WERI-Rb-1 (cell line): ENCODE data around the gene CRYBB3.
"Not testable (repeated sequence)": the region's sequence is repeated elsewhere in the genome, so short reads cannot be mapped to it uniquely, and the experiment has no call there.

Source experiments
- DNase-seq: peaks from one replicate; pipeline ENCODE4 v3.0.0-alpha.2; 2020
- H3K27ac ChIP-seq: fragments of 250-450 bp; sonication (Bioruptor Pico); 2 replicates; pipeline ENCODE4 v1.5.1; 2020; ENCODE audit warnings: mild to moderate bottlenecking, moderate library complexity
- H3K27me3 ChIP-seq: fragments of 250-450 bp; sonication (Bioruptor Pico); 2 replicates; pipeline ENCODE4 v1.5.1; 2021; ENCODE audit warnings: mild to moderate bottlenecking, low read depth, moderate library complexity; ENCODE audit not compliant: insufficient read depth, severe bottlenecking
- H3K36me3 ChIP-seq: fragments of 250-450 bp; sonication (Bioruptor Pico); 2 replicates; pipeline ENCODE4 v1.5.1; 2020; ENCODE audit warnings: mild to moderate bottlenecking, moderate library complexity
- H3K4me3 ChIP-seq: 2 replicates; pipeline ENCODE4 v1.5.1; 2011; ENCODE audit warnings: low read depth, mild to moderate bottlenecking, control low read depth, low read length
- H3K9me3 ChIP-seq: fragments of 250-450 bp; sonication (Bioruptor Pico); 2 replicates; pipeline ENCODE4 v1.5.1; 2021; ENCODE audit warnings: mild to moderate bottlenecking, moderate library complexity; ENCODE audit not compliant: severe bottlenecking
- TF ChIP-seq, protein P1 (sequence below): IDR thresholded peaks from 2 replicates; pipeline ENCODE4 v1.5.1; 2011; ENCODE audit warnings: low read depth, mild to moderate bottlenecking, control low read depth, inconsistent platforms, low read length

The CRYBB3 gene

DNA sequence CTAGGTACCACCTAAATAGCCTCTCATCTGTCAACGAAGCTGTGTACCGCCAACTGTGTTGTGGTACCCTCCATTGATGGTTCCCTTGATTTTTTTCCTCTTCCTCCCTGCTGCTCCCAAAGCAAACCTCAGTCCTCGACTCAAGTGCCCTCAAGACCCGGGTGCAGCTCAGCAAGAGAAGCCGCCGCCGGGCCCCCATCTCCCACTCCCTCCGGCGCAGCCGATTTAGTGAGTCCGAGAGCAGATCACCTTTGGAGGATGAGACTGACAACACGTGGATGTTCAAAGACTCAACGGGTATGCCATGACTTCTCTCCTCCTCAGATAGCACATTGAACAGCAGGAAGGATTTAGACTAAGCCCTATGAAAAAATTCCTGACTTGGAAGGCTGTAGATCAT lies 22.4 kb upstream of the CRYBB3 start:
- Histone ChIP-seq H3K36me3 (peaks cover 15% of the 10 kb centered on the region), H3K4me3 (no peak overlapping the region), H3K9me3 (no peaks in the 10 kb centered on the region), H3K27me3 (no peaks in the 10 kb centered on the region), H3K27ac (no peak overlapping the region)
- DNase-seq = no peak
- TF ChIP-seq, protein P1, sequence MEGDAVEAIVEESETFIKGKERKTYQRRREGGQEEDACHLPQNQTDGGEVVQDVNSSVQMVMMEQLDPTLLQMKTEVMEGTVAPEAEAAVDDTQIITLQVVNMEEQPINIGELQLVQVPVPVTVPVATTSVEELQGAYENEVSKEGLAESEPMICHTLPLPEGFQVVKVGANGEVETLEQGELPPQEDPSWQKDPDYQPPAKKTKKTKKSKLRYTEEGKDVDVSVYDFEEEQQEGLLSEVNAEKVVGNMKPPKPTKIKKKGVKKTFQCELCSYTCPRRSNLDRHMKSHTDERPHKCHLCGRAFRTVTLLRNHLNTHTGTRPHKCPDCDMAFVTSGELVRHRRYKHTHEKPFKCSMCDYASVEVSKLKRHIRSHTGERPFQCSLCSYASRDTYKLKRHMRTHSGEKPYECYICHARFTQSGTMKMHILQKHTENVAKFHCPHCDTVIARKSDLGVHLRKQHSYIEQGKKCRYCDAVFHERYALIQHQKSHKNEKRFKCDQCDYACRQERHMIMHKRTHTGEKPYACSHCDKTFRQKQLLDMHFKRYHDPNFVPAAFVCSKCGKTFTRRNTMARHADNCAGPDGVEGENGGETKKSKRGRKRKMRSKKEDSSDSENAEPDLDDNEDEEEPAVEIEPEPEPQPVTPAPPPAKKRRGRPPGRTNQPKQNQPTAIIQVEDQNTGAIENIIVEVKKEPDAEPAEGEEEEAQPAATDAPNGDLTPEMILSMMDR = no peak

DNA sequence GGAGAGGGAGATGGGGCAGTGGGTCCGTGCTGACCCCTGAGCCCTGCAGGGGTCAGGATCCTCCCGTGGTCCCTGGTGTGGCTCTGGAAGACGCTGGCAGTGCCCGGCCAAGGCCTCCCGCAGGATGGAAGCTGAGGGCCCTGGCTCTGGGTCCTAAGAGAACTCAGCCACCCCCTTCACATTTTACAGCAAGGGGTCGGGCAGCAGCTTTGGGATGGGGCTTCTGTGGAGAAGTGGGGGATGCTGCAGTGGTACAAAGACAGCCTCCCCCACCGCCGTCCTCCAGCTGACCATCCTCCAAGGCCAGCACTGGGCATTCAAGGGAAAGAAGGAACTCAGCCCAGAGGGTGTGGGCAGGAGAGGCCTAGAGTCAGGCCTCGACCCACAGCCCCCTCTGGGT lies 21.8 kb upstream of the CRYBB3 start:
- H3K36me3 ChIP-seq = peaks cover 15% of the 10 kb centered on the region
- no peaks in the 10 kb centered on the region for H3K9me3 ChIP-seq
- DNase-seq = no peak
- H3K27me3 ChIP-seq = no peaks in the 10 kb centered on the region
- H3K4me3 ChIP-seq = no peak overlapping the region
- TF ChIP-seq, protein P1 = no peak
- H3K27ac ChIP-seq = no peak overlapping the region

DNA sequence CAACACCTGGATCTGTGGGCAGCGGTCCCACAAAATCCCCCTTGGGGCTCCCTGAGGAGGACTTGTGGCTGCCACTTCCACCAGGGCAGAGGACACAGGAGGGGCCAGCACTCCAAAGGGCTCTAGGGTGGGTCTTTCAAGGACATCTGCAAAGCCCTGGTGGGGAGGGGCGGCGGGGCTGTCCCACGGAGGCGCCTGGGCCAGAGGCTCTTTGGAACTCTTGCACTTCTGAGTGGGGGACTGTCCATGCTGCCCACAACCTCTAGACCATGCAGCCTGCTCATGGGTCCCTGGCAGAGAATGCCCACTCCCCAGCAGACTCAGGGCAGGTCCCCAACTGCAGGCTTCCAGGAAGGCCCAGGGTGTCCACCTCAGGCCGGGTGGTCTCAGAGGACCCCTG lies 21.3 kb upstream of the CRYBB3 start:
- not testable (repeated sequence) for DNase-seq, H3K27me3 ChIP-seq, H3K9me3 ChIP-seq, H3K4me3 ChIP-seq, H3K27ac ChIP-seq
- peaks cover 15% of the 10 kb centered on the region for H3K36me3 ChIP-seq

DNA sequence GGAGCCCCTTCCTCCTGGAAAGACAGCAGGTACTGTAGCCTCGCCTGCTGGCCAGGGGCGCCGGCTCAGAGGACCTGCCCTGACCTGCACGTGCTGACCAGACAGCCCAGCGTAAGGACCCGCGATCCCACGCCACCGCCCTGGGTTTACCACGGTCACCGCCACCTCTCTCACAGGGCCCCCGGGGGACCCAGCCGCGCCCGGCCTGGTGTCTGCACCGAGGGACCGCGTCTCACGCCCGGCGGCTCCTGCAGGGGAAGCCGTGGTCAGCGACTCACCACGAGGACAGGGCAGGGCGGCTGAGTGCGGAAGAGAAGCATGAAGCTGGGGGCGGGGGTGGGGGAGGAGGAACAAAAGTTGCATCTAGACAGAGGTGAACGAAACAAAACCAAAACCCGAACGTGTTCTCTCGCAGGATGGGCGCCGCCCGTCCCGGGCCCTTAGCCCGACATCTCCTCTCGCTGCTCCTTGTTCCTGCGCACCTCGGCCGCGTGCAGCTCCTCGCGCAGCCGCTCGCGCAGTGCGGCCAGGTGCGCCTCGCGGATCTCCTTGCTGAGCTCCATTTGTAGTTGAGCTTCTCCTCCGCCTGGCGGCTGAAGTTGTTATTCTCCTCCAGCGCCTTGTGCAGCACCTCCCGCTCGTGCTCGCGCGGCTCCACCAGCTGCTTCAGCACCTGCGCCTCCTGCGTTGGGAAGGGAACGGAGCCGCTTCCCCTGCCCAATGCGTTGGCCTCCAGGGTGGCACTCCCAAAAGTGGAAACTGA lies 20.6 kb upstream of the CRYBB3 start:
- H3K36me3 ChIP-seq = peaks cover 15% of the 10 kb centered on the region
- H3K4me3 ChIP-seq, H3K27me3 ChIP-seq, H3K9me3 ChIP-seq, DNase-seq, H3K27ac ChIP-seq: not testable (repeated sequence)

DNA sequence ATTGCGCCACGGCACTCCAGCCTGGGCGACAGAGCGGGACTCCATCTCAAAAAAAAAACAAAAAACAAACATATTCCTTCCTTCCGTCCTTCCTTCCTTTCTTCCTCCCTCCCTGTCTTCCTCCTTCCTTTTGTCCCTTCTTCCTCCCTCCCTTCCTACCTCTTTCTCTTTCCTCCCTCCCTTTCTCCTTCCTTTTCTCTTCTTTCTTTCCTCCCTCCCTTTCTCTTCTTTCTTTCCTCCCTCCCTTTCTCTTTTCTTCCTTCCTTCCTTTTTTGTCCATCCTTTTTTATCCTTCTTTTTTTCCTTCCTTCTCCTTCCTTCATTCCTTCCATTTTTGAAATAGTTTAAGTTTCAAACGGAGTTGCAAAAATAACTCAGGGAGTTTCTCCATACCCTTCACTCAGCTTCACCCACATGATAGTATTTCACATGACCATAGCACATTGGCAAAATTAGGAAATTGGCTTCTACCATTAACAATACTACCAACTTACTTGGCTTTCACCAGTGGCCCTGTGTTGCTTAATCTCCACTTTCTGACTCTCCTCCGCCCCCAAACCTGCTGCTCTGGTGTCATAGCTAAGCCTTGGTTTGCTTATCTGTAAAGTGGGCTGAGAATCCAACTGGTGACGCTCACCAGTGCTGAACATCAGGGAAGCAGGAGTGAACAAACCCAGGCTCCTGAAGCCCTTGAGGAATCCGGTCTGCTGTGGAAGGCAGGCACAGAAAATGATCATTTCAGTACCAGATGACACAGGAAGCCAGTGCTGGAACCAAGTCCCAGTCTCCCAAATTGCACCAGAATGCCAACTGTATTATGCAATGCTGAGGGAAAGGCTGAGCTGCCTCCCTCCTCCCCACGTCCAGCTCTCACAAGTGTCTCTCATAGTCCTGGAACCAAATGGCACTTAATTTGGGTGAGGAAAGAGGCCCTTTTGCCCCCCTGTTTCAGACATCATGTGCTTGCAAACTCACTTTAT lies 17.2 kb upstream of the CRYBB3 start:
- DNase-seq = no peak
- no peaks in the 10 kb centered on the region for H3K27me3 ChIP-seq
- no peak overlapping the region for H3K4me3 ChIP-seq
- H3K9me3 ChIP-seq = no peaks in the 10 kb centered on the region
- H3K27ac ChIP-seq = no peak overlapping the region
- TF ChIP-seq, protein P1 = no peak
- no peaks in the 10 kb centered on the region; the same call in 1 of the 2 replicates for H3K36me3 ChIP-seq

DNA sequence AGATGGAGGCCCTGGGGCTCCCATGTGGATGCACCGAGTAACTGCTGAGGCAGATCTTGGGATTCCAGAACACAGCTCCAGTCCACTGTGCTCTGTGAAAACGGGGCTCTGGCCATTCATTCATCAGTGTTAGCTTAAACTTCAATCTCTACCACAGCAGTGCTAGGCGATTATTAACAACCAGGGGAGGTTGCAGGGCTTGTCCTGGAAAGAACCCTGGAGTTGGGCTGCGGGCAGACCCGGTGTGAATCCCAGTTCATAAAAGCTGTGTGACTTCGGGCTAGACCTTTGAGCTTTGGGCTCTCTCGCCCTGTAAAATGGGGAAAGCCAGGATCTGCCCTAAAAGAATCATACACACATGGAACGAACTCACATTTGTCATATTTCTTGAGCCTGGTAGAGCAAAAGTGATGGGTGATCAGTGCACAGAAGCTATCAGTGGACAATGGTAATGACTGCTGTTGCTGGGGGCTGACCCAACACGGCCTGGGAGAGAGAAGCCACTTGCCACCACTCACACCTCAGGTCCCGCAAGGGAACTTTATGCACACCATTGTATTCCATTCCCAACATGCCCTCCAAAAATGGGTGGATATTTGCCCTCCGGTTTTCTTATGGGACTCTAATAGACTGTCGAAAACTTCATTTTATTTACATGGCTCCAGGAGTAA lies 15.6 kb upstream of the CRYBB3 start:
- TF ChIP-seq, protein P1 = no peak
- H3K36me3 ChIP-seq = no peaks in the 10 kb centered on the region; the same call in 1 of the 2 replicates
- H3K4me3 ChIP-seq = no peak overlapping the region
- DNase-seq = no peak
- no peaks in the 10 kb centered on the region for H3K9me3 ChIP-seq
- H3K27me3 ChIP-seq = no peaks in the 10 kb centered on the region
- H3K27ac ChIP-seq = no peak overlapping the region
